Large intestine (tissue), 12 donors: ENCODE data around the gene PDE12. TPM values are rescaled to one million over a fixed set of nuclear protein-coding genes. Genes with fewer than 3 reads are reported as not detected.

Experiments used
- DNase-seq, 2 donors: peaks; one replicate each; pipeline versions ENCODE4 v3.0.0 to v3.0.0-alpha.2; 2013
- H3K27ac ChIP-seq: one replicate; pipeline ENCODE4 v1.5.1; 2013; ENCODE audit warnings: low read length
- H3K27me3 ChIP-seq: 2 replicates; pipeline ENCODE4 v1.6.1; 2013; ENCODE audit warnings: low read length; ENCODE audit not compliant: control insufficient read depth, insufficient read depth
- H3K36me3 ChIP-seq: 2 replicates; pipeline ENCODE4 v1.6.1; 2013; ENCODE audit warnings: low read length; ENCODE audit not compliant: control insufficient read depth, insufficient read depth
- H3K4me1 ChIP-seq: one replicate; pipeline ENCODE4 v1.6.1; 2013; ENCODE audit warnings: low read length; ENCODE audit not compliant: control insufficient read depth, insufficient read depth
- H3K4me3 ChIP-seq: one replicate; pipeline ENCODE4 v1.5.1; 2013; ENCODE audit warnings: low read length
- H3K9me3 ChIP-seq: one replicate; pipeline ENCODE4 v1.6.1; 2013; ENCODE audit warnings: mild to moderate bottlenecking, low read depth, low read length, moderate library complexity; ENCODE audit not compliant: control insufficient read depth
- WGBS: methylation state at CpG from one replicate; pipeline ENCODE4 v1.1.5; 2013; ENCODE audit warnings: low lambda C conversion rate; ENCODE audit not compliant: insufficient coverage; 5-methylcytosine and 5-hydroxymethylcytosine counted together
- long read RNA-seq, 11 donors: transcript quantifications; one replicate each; lab custom pipeline, GENCODE V29; 2026
- polyA plus RNA-seq: library from polyadenylated mRNA; unstranded; fragments of 120-200 nt; gene quantifications from one replicate; pipeline ENCODE4 v1.2.1, GENCODE V29; 2013

PDE12 gene, protein sequence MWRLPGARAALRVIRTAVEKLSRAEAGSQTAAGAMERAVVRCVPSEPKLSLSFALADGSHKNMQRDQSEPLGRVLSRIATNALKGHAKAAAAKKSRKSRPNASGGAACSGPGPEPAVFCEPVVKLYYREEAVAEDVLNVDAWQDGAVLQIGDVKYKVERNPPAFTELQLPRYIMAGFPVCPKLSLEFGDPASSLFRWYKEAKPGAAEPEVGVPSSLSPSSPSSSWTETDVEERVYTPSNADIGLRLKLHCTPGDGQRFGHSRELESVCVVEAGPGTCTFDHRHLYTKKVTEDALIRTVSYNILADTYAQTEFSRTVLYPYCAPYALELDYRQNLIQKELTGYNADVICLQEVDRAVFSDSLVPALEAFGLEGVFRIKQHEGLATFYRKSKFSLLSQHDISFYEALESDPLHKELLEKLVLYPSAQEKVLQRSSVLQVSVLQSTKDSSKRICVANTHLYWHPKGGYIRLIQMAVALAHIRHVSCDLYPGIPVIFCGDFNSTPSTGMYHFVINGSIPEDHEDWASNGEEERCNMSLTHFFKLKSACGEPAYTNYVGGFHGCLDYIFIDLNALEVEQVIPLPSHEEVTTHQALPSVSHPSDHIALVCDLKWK
- 14.2 TPM for polyA plus RNA-seq
- long read RNA-seq, donor 1, full-length matches to known transcripts: 2 of 2 reads
- long read RNA-seq, donor 1, partial matches to known transcripts: 0 of 2 reads
- long read RNA-seq, donor 1, other reads (novel, unspliced or antisense): 0 of 2 reads
- long read RNA-seq, donor 2, full-length matches to known transcripts: 5 of 304 reads
- long read RNA-seq, donor 2, partial matches to known transcripts: 299 of 304 reads
- long read RNA-seq, donor 2, other reads (novel, unspliced or antisense): 0 of 304 reads
- long read RNA-seq, donor 3: 0 reads
- long read RNA-seq, donor 4, full-length matches to known transcripts: 1 of 1 reads
- long read RNA-seq, donor 4, partial matches to known transcripts: 0 of 1 reads
- long read RNA-seq, donor 4, other reads (novel, unspliced or antisense): 0 of 1 reads
- long read RNA-seq, donor 5, full-length matches to known transcripts: 3 of 3 reads
- long read RNA-seq, donor 5, partial matches to known transcripts: 0 of 3 reads
- long read RNA-seq, donor 5, other reads (novel, unspliced or antisense): 0 of 3 reads
- long read RNA-seq, donor 6, full-length matches to known transcripts: 4 of 4 reads
- long read RNA-seq, donor 6, partial matches to known transcripts: 0 of 4 reads
- long read RNA-seq, donor 6, other reads (novel, unspliced or antisense): 0 of 4 reads
- long read RNA-seq, donor 7, full-length matches to known transcripts: 1 of 1 reads
- long read RNA-seq, donor 7, partial matches to known transcripts: 0 of 1 reads
- long read RNA-seq, donor 7, other reads (novel, unspliced or antisense): 0 of 1 reads
- long read RNA-seq, donor 8, full-length matches to known transcripts: 6 of 265 reads
- long read RNA-seq, donor 8, partial matches to known transcripts: 67 of 265 reads
- long read RNA-seq, donor 8, other reads (novel, unspliced or antisense): 192 of 265 reads
- long read RNA-seq, donor 9, full-length matches to known transcripts: 2 of 2 reads
- long read RNA-seq, donor 9, partial matches to known transcripts: 0 of 2 reads
- long read RNA-seq, donor 9, other reads (novel, unspliced or antisense): 0 of 2 reads
- long read RNA-seq, donor 10, full-length matches to known transcripts: 5 of 5 reads
- long read RNA-seq, donor 10, partial matches to known transcripts: 0 of 5 reads
- long read RNA-seq, donor 10, other reads (novel, unspliced or antisense): 0 of 5 reads
- long read RNA-seq, donor 11, full-length matches to known transcripts: 3 of 168 reads
- long read RNA-seq, donor 11, partial matches to known transcripts: 165 of 168 reads
- long read RNA-seq, donor 11, other reads (novel, unspliced or antisense): 0 of 168 reads

DNA sequence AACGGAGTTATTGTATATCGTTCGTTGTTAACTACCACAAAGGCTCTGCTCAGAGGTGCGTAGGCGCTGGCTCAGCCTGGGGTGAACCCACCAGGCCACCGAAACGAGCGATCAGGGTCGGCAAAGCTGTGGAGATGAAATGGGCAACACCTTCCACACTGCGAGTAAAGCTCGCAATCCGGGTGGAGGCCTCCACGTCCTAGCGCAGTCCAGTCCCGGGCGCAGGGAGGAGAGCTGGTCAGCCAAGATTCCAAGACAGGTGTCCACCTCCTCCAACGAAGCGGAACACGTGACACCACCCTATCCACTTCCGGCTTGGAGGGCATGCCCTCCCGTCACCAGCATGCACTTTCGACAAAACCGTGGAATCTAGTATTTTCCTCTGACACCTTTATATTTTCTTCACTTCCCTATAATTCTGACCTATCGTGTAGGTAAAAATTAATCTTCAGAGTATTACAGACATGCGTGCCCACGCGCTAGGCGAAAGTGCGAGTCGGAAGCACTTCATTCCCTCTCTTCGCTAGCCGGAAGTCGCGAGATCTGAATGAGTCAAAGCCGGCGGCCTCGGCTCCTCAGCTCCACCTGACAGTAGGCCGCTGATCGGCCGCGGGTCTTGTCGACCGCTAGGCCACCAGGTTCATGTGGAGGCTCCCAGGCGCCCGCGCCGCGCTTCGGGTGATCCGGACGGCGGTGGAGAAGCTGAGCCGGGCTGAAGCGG lies at the start of gene PDE12:
TSS of gene PDE12 (plus strand) at position 537 of the 721 bp plus-strand sequence. CDS start at position 643, 106 bp downstream.
- peaks cover 5% of the 10 kb centered on the region for H3K4me1 ChIP-seq
- H3K9me3 ChIP-seq: peaks cover 2% of the 10 kb centered on the region
- H3K4me3 ChIP-seq: peak within 1 kb of the TSS; percentile 98
- peak within 1 kb of the TSS; percentile 84 for H3K27ac ChIP-seq
- WGBS: no CpG with 5 or more reads among the region's 54 CpGs
- H3K36me3 ChIP-seq: peaks cover 7% of the 10 kb centered on the region
- H3K27me3 ChIP-seq: no peaks in the 10 kb centered on the region
- peak; percentile 81 to 96 for DNase-seq

DNA sequence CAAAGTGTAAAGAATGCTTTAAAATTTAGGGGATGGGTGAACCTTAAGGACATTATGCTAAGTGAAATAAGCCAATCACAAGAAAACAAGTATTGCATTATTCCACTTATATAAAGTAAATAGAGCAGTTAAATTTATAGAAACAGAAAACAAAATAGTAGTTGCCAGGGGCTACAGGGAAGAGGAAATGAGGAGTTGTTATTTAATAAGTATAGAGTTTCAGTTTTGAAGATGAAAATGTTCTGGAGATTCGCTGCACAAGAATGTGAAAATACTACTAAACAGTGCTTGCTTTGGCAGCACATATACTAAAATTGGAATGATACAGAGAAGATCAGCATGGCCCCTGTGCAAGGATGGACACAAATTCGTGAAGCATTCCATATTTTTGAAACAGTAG lies 43.9 kb upstream of the PDE12 start:
- no peaks in the 10 kb centered on the region for H3K4me1 ChIP-seq
- H3K36me3 ChIP-seq: no peaks in the 10 kb centered on the region
- DNase-seq: no peak
- no peak overlapping the region for H3K27ac ChIP-seq
- no peak overlapping the region for H3K4me3 ChIP-seq
- WGBS: 60% methylated on average over 1 of the region's 2 CpGs
- no peaks in the 10 kb centered on the region for H3K27me3 ChIP-seq
- no peaks in the 10 kb centered on the region for H3K9me3 ChIP-seq

DNA sequence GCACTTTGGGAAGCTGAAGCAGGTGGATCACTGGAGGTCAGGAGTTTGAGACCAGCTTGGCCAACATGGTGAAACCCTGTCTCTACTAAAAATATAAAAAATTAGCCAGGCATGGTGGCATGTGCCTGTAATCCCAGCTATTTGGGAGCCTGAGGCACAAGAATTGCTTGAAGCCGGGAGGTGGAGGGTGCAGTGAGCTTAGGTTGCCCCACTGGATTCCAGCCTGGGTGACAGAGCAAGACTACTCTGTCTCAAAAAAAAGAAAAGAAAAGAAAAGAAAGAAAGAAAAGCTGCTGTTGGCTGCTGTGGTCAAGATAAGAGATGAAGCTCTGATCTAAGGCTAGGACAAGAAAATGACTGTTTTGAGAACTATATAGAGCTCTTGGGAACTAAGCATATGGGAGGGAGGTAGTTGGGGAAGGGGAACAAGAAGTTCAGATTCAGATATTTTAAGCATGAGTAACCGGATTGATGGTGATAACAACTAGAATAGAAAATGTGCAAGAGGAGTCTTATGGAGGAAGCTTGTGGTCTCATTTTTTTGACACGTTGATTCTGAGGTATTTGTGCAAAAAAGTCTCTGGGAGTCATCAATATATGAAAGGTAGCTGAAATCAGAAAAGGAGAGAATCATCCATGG lies 37.7 kb upstream of the PDE12 start:
- WGBS: 100% methylated on average over 1 of the region's 3 CpGs
- Histone ChIP-seq H3K36me3 (no peaks in the 10 kb centered on the region), H3K27me3 (no peaks in the 10 kb centered on the region), H3K4me3 (no peak overlapping the region), H3K9me3 (peaks cover 3% of the 10 kb centered on the region), H3K4me1 (no peaks in the 10 kb centered on the region), H3K27ac (no peak overlapping the region)
- DNase-seq: no peak

DNA sequence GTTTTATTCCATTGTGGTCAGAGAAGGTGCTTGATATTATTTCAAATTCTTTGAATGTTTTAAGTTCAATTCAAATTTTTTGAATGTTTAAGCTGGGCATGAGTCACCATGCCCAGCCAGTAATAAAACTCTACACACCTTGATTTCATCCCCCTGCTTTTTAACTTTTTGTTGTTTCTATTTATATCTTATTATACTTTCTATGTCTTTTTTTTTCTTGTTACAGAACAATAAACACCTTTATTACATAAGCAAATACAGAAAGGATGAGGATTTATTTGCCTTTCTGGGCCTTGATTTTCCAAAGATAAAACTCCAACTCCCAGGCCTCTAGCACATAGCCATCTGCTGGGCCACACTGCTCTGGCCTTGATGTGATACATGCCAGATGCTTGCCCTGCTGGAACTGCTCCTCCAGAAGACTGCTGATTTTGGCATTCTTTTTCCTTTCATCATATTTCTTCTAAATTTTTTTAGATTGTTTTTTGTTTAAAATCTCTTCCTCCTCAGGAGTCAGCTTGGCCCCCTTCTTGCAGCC lies 25.9 kb upstream of the PDE12 start:
- H3K36me3 ChIP-seq: no peaks in the 10 kb centered on the region
- no peaks in the 10 kb centered on the region for H3K4me1 ChIP-seq
- H3K27ac ChIP-seq: no peak overlapping the region
- no peaks in the 10 kb centered on the region for H3K27me3 ChIP-seq
- H3K4me3 ChIP-seq: no peak overlapping the region
- no peaks in the 10 kb centered on the region for H3K9me3 ChIP-seq
- no peak for DNase-seq

DNA sequence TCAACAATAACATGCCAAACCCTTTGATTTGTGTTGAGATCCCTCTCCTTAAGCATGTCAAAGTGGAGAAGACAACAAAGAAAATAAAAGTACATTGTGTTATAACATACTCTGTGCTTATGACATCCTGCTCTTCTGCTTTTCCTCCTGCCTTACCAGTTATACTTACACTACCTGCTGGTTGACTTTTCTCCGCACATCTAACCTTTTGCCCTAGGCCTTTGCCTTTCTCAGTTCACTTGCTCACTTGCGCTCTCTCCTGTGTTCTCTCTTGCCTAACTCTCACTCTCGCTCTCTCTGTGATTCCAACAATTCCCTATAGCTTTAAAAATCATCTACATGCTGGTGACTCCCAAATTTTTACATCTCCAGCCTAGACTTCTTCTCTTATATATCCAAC lies 17.6 kb upstream of the PDE12 start:
- no peaks in the 10 kb centered on the region for H3K36me3 ChIP-seq
- H3K27me3 ChIP-seq: no peaks in the 10 kb centered on the region
- no peaks in the 10 kb centered on the region for H3K4me1 ChIP-seq
- no peak overlapping the region for H3K27ac ChIP-seq
- no peak overlapping the region for H3K4me3 ChIP-seq
- no peaks in the 10 kb centered on the region for H3K9me3 ChIP-seq
- no peak for DNase-seq
- 67% methylated on average over 2 of the region's 3 CpGs for WGBS

DNA sequence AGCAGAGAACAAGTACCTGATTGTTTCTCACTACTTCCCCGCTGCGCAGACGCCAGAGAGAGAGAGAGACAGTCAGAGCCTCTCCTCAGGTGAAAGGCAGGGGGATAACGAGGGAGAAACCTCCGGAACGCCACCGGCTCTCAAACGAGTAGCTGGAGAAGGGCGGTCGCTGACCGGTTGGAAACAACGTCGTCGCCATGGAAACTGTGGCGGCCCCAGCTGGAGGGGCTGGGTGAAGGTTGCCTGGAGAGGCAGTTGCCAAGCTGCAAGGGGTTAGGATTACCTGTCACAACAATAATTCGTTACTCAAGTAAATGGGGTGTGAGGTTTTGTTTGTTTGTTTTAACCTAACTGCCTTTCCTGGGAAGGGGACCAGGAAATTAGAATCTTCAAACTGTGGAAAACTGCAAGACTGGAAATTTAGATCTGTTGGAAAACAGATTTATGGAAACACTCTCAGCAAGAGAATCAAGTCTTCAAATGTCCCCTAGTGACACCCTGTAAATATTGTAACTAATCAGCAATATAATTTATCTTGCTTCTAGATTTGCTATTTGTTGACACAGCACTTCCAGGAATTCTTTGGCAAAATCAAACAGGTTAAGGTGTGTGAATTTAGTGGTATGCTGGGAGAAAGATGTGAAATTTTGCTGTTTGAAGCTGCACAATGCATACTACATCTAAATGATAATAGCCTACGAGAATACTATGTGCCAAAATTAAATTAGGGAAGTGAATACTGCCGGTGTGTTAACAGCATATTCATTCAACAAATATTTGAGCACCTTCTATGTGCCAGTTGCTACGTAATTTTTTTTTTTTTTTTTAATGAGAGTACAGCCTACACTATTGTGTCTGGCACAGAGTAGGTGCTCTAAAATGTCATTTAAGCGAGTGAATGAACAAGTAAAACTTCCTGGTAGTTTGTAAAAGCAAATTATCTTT lies 11.6 kb upstream of the PDE12 start, which contains the start of gene DNAH12:
TSS of gene DNAH12 (minus strand) at position 164 of the 945 bp plus-strand sequence. CDS start 1,474 bp downstream, outside the sequence.
- no peak within 1 kb of the TSS for H3K27ac ChIP-seq
- H3K4me1 ChIP-seq: no peaks in the 10 kb centered on the region
- DNase-seq: peak; percentile 41 to 71
- peak within 1 kb of the TSS; percentile 30 for H3K4me3 ChIP-seq
- H3K36me3 ChIP-seq: no peaks in the 10 kb centered on the region
- WGBS: 42% methylated on average over 2 of the region's 20 CpGs
- H3K27me3 ChIP-seq: no peaks in the 10 kb centered on the region
- H3K9me3 ChIP-seq: no peaks in the 10 kb centered on the region

DNA sequence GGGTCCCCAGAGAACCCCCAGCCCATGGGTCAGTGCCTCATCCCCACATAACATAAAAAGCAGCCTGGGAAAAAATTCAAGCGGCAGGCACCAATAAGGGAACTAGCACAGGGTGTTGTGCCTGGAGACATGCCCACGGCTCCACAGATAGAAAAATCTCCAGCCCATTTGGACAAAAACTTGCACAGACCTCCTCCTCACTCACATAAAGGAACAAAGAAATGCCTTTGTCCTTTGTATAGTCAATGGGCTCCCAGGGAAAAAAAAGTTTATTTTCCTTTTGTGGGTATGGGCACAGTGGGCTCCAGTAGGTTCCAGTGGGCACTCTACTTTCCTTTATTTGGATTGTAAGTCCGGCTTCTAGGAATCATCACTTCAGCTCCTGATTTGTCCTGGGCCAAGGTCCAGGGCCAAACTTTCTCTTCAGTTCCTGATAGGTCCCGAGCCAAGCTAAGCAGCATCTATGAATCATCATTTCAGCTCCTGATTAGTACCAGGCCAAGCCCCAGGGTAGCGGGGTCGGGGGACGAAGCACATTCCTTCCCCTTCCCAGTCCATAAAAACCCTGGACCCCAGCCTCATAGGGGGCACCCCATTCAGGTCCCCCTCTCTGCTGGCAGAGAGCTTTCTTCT lies 10.3 kb upstream of the PDE12 start:
- Histone ChIP-seq H3K27ac (no peak overlapping the region), H3K4me3 (no peak overlapping the region), H3K36me3 (no peaks in the 10 kb centered on the region), H3K9me3 (no peaks in the 10 kb centered on the region), H3K4me1 (no peaks in the 10 kb centered on the region), H3K27me3 (no peaks in the 10 kb centered on the region)
- no CpG with 5 or more reads among the region's 7 CpGs for WGBS
- no peak for DNase-seq
